GM21528 (cell line): ENCODE data around the gene KLF12.

Experiments used
- ATAC-seq: cut with Tn5 transposase; IDR thresholded peaks from one replicate; pipeline ENCODE4 v1.9.1; 2021; ENCODE audit warnings: mild to moderate bottlenecking, moderate library complexity; ENCODE audit not compliant: unreplicated experiment, low FRiP score

Gene KLF12

DNA sequence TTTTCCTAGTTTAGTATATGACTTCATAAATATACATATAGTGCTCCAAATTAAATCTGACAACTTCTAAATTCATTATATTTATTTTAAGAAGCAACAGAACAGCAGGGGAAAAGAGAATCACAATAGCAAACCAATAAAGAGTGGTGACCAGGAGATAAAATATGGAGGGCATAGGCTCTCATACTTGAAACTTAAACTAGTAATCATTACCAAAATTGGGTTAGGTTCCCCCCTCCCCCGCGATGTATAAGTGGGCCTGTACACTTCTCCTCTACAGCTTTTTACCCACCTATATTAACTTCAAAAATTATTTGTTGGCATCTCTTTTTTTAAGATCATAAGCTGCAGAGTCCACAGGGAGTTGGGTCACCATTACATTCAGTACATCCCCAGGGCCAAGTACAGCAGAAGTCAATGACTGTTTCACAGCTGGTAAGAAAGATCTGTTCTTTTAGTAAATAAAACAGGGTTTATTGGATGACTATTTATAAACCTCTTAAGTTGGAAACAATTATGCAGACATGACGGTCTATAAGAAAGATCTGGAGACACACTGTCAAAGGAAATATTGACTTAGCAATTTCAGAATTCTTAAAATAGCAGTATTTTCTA, 29.4 kb downstream of the KLF12 start:
- ATAC-seq = no peak

DNA sequence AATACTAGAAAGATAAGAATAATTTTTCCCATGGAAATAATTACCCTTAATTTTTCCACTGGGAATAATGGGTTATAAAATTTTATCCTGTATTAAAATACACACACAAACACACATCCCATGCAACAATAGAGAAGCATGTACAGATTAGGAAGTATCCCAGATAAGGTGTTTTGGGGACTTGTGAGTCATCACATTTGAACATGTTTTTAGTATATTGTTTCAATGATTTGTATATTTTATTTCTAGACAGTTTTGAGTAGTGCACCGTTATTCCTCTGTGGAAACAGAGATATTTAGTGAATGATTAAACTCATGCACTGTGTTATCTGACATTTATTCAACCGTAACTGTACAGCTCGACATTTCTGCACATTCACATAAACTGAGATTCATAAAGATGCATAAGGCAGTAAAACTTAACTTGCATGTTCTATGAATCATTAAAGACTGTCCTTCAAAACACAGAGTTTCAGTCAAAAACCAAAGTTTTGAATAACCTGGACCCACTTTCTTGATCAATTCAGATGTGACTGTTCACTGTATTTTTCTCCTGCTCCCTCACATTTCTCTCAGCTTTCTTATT, 30.1 kb downstream of the KLF12 start:
- ATAC-seq = no peak

- ATAC-seq = no peak
Measured at GRCh38 chr13:74103196-74103595, 31.0 kb downstream of the KLF12 start.

- ATAC-seq = no peak
Measured at GRCh38 chr13:74102691-74103090, 31.5 kb downstream of the KLF12 start.

DNA sequence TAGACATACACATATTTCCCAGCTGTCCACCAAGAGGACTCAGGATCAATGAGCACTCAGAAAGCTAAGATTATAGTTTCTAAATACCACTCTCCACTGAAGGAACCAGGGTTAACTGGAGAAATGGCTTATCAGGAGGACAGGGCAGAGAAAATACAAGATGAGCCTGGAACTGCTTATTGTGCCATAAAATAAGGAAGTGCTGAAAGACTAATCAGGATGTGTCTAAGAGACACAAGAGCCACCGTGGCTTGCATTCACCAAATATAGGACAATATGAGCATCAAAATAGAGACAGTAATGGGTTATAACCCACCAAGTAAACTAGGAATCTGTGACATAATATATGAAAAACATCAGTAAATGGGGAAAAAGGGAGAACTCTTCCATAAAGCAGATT, 32.8 kb downstream of the KLF12 start:
- ATAC-seq = no peak

DNA sequence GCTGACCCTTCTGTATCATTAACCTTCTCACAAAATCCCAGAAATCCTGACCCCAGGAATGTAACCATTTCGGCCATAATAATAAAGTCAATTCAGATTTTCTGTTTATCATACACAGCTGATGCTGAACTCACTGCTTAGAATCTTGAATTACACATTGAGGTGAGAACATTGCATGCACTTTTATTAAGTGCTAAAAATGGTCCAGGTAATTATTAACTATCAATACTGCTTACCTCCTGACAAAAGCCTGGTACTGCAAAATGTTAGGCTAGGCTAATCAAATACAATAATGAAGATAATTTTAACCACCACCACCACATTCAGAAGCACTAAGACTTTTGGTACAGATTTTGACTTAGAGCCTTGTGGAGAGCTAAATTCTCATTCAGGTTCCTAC, 36.1 kb downstream of the KLF12 start:
- no peak for ATAC-seq

GRCh38 chr13:74097116-74097515, 37.1 kb downstream of the KLF12 start:
- no peak for ATAC-seq

DNA sequence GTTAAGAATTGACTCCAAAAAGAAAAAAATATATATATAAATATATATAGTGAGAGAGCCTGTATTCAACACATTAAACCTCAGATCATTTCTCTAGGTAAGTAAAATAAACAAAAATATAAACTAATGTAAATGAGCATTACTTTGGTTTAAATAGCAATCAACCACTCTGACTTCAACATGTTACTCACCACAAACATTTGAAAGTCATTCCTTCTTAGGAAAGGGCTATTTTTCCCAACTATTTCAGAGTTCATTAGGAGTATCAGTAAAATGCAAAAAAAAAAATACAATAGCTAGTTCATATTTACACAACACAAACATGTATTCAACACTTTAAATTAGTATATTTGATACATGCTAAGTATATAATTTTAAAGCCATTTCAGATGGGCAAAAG, 40.5 kb downstream of the KLF12 start:
- no peak for ATAC-seq

DNA sequence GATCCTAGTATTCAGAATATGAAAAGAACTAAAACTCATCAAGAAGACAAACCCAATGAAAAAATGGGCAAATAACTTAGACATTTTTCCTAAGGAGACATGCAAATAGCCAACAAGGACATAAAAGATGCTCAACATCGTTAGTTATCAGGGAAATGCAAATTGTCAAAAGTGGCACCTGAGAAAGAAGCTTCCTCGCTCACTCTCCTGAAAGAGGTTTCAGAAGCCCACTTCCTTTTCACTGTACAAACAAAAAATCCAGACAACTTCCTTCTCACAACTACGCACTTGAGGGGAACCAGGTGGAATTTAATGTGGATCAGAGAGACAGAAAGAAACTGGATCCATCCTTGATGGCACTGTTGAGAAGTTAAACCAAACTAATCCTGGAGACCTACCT, 41.5 kb downstream of the KLF12 start:
- no peak for ATAC-seq

GRCh38 chr13:74090869-74091605, 43.2 kb downstream of the KLF12 start:
- ATAC-seq = no peak

DNA sequence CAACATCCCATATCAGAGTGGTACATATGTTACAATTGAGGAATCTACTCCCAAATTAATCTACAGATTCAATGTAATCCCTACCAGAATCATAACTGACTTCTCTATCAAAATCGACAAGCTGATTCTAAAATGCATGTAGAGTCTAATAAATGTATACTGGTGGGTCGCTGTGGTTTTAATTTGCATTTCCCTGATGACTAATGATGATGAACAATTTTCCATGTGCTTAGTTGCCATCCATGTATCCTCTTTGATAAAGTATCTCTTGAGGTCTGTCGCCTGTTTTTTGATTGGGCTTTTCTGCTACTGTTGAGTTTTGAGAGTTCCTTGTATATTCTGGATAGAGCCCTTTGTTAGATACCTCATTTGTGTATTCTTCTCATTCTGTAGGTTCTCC, 43.8 kb downstream of the KLF12 start:
- no peak for ATAC-seq

GRCh38 chr13:74087357-74087756, 46.8 kb downstream of the KLF12 start:
- no peak for ATAC-seq
